HG02763 (cell line): ENCODE results near the gene PLEKHA7.
"Not testable (repeated sequence)": the region's sequence is repeated elsewhere in the genome, so short reads cannot be mapped to it uniquely, and the experiment has no call there.

Experiments
- ATAC-seq: cut with Tn5 transposase; IDR thresholded peaks from one replicate; pipeline ENCODE4 v1.9.1; 2021; ENCODE audit warnings: mild to moderate bottlenecking, moderate library complexity; ENCODE audit not compliant: unreplicated experiment

PLEKHA7 gene

GRCh38 chr11:16918543-16919182 lies 95.6 kb downstream of the PLEKHA7 start:
- ATAC-seq, result not testable (repeated sequence)

GRCh38 chr11:16917941-16918340 lies 96.3 kb downstream of the PLEKHA7 start:
- ATAC-seq, result no peak

- no peak for ATAC-seq
These were observed 101.5 kb downstream of the PLEKHA7 start for GRCh38 chr11:16912692-16913111.

GRCh38 chr11:16911658-16912057 lies 102.6 kb downstream of the PLEKHA7 start:
- ATAC-seq, result no peak

DNA sequence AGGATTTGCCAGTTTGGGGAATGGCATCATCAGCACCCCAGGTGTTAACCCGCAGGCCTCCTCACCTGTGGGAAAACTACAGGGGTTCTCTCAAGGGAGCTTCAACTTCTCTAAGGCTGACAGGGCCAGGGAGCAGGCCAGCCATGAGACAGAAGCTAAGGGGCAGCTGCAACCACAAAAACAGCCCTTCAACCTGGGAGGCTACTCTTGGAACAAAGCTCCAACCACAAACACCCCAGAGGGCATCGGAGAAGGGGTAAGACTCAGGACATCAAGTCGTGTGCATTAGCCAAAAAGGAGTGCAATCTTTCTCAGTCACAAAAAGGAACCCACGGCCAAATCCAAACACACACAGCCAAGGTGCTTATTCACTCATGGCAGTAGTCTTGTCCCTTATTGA lies 103.0 kb downstream of the PLEKHA7 start:
- ATAC-seq, result no peak

DNA sequence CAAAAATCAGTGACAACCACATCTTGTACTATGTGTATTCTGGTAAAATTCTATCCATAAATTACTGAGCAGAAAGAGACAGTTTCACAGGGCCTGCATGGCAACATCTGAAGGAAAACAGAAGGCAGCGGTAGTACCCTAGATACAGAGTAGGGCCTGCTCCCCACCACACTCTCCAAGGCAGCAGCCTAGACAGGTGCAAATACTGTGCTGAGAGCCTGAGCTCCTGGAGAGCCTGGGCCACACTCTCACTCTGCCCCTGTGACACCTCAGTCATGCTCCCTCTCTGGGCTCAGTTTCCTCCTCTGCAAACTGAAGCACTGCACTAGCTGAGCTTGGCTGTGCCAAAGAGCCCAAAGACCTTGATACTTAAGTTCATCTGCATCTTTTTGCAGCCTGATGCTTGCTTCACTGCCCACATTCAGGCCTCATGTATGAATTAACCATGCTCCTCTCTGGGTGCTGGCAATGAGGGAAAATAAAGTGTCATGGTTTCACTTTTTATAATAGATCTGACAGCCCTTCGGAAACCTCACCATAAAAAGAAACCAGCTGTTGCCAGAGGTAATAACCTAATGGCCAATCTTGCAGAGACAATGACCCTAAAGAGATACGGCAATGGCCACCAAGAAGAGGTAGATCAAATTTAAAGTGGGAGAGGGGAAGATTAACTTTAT lies 104.7 kb downstream of the PLEKHA7 start:
- ATAC-seq, result peak; percentile 76

DNA sequence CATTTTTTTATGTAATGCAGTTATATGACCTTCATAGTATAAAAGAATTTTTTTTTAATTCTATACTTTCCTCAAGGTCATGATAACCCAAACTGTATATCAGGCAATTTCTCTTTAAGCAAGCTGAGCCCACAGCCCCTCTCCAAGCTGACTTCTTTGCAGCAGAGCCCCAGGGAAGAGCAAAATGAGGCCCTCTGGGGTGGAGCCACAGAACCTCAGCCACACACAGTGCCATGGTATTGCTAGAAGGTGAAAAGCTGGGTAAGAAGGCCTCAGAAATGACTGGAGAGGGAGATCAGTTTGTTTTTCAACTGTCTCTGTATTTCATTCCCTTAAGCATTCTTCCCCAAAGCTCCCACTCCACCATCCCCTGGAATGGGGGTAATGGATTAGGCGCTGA lies 108.8 kb downstream of the PLEKHA7 start:
- ATAC-seq, result no peak

- ATAC-seq, result not testable (repeated sequence)
These were observed 109.5 kb downstream of the PLEKHA7 start for GRCh38 chr11:16904761-16905160.

- ATAC-seq, result peak; percentile 63
These were observed 111.3 kb downstream of the PLEKHA7 start for GRCh38 chr11:16902781-16903378.

DNA sequence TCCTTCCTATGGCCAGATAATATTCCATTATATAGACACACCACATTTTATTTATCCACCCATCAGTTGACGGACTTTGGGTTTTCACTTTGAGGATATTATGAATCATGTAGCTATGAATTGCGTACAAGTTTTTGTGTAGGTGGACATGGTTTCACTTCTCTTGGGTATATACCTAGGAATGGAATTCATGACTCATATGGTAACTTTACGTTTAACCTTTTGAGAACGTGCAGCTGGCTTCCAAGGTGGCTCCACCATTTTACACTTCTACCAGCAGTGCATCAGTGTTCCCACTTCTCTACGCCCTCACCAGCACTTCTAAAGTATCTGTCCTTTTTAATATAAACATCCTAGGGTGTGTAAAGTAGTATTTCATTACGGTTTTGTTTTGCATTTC lies 112.0 kb downstream of the PLEKHA7 start:
- peak; percentile 67 for ATAC-seq

DNA sequence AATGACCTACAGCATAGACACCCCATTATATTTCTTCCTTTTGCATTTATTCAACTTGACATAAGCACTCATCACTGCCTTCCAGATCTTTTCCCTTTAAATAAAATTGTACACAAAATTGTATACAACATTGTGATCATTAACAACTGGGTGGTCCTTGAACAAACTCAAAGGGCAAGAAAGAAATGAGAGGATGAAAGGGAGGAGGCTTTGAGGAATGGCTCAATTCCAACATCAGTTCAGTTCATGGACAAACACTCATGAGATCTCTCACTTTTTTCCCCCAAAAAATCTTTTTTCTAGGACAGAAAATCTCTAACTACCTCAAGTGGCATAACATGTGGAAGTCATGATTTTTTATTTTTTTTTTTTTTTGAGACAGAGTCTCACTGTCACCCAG lies 113.7 kb downstream of the PLEKHA7 start:
- no peak for ATAC-seq

GRCh38 chr11:16899708-16900303 lies 114.4 kb downstream of the PLEKHA7 start:
- ATAC-seq, result no peak

- ATAC-seq, result no peak
These were observed 115.8 kb downstream of the PLEKHA7 start for GRCh38 chr11:16898274-16898985.

- ATAC-seq, result no peak
These were observed 116.6 kb downstream of the PLEKHA7 start for GRCh38 chr11:16897470-16898061.

DNA sequence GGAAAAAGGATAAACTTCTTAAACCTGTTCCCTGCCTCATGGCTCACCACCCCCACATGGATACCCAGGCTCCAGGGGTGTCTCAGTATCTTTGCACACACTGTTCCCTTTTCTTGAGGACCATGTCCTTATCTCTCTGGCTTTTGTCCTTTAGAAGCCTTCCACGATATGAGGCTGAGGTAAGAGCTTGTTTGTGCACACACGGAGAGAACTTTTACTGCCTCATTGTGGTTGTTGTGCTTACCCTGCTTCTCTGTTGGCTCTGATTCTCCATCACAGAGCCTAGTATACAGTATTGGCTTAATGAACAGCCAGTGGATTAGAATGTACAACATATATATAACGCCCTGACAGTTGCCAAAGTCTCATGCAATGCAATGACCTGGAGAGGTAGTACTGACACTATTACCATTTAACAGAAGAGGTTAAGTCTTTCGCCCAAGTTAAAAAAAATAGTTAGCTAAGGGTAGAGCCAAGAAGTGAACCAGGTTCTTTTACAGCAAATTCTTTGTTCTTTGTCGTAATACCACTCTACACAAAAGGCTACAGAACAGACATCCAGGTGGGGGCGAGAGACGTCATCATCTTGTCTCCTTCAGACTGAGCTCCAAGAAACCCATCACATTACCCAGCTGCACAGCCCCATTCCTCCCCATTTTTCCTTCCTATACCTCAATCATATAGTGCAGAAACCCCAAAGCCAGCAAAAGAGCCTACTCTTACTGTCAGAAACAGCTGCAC lies 117.3 kb downstream of the PLEKHA7 start:
- ATAC-seq, result no peak

DNA sequence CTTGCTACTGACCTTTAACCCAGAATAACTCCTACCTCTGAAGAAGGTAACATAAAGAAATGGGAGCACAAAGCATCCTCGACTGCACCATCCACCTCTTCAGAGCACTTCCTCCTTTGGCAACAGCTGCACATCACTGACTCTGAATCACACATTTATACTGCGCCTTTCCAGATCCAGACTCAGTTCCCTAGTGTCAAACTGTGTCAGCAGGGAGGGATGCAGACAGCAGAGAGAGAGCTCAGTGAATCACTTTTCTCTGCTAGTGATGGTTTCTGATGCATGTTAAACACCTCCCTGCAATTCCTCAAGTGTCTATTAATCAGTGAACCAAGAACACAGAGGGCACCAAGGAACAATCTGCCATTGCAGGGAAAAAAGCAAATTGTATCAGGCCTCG lies 118.9 kb downstream of the PLEKHA7 start:
- no peak for ATAC-seq

DNA sequence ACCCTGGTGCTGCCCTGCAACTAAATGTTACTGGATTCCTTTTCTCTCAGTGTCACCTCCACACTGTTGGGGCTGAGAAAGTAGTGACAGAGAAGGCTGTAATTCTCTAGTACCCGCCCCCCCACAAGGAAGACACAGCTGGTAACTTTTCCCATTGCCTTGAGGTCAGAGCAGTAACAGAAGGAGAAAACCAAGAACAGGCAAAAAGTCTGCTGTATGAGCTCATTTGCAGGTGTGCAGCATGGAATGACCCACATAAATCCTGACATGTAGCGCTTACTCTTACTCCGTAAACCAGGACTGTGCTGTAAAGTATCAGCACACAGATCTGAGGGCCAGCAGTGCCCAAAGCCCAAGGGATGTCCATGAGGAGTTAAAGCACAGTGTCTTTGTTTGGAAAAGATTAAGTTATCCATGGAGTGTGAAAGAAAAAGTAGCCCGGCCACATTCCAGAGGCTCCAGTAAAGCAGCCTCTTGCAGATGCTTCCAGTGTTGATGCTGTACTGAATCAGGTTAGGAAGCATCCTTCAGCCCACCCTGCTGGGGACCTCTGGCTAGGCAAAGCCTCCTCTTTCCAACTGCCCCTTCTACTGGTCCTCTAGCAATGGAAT lies 120.7 kb downstream of the PLEKHA7 start:
- ATAC-seq, result no peak

- ATAC-seq, result no peak
These were observed 122.2 kb downstream of the PLEKHA7 start for GRCh38 chr11:16891964-16892363.

DNA sequence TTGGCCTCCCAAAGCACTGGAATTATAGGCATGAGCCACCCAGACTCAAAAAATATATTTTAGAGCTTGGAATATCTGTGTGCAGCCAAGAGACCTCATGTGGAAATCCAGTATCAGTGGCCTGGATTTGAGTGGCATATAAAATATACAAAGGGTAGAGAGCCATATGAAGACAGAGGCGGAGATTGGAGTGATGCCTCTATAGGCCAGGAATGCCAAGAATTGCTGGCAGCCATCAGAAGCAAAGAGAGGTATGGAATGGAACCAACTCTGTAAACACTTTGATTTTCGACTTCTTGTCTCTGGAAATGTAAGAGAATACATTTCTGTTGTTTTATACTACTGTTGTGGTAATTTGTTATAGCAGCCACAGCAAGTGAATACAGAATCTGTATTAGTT lies 123.0 kb downstream of the PLEKHA7 start:
- ATAC-seq, result no peak

- no peak for ATAC-seq
These were observed 123.8 kb downstream of the PLEKHA7 start for GRCh38 chr11:16890442-16890841.
